MM.1S (cell line): Measurements from ENCODE around the gene PDE10A.

Experiments used
- DNase-seq: peaks from one replicate; pipeline ENCODE4 v3.0.0-alpha.2; 2015
- H2AFZ ChIP-seq: fragments of 300-600 bp; sonication (generic); 2 replicates; pipeline ENCODE4 v1.6.0; 2016; ENCODE audit warnings: antibody characterized with exemption, low read length
- H3F3A ChIP-seq: fragments of 300-600 bp; sonication (generic); 2 replicates; pipeline ENCODE4 v1.6.1; 2016; ENCODE audit warnings: mild to moderate bottlenecking, antibody characterized with exemption, low read length, moderate library complexity, mixed read lengths; ENCODE audit not compliant: insufficient read depth
- H3K27ac ChIP-seq: fragments of 300-600 bp; sonication (generic); 2 replicates; pipeline ENCODE4 v1.5.1; 2016; ENCODE audit warnings: mild to moderate bottlenecking, low read length
- H3K27me3 ChIP-seq: fragments of 300-600 bp; sonication (generic); replicated peaks from 2 replicates; pipeline ENCODE4 v1.6.0; 2016; ENCODE audit warnings: low read length; ENCODE audit not compliant: insufficient read depth
- H3K36me3 ChIP-seq: fragments of 300-600 bp; sonication (generic); replicated peaks from 2 replicates; pipeline ENCODE4 v1.6.1; 2016; ENCODE audit warnings: mild to moderate bottlenecking, low read length, mixed read lengths; ENCODE audit not compliant: insufficient read depth
- H3K4me1 ChIP-seq: fragments of 300-600 bp; sonication (generic); 2 replicates; pipeline ENCODE4 v1.6.1; 2016; ENCODE audit warnings: low read length, mixed read lengths
- H3K4me2 ChIP-seq: fragments of 300-600 bp; sonication (generic); 2 replicates; pipeline ENCODE4 v1.6.0; 2016; ENCODE audit warnings: low read depth, low read length
- H3K4me3 ChIP-seq: fragments of 300-600 bp; sonication (generic); 2 replicates; pipeline ENCODE4 v1.5.1; 2016; ENCODE audit warnings: low read length, mixed read lengths
- H3K79me2 ChIP-seq: fragments of 300-600 bp; sonication (generic); 2 replicates; pipeline ENCODE4 v1.6.1; 2016; ENCODE audit warnings: mixed run types, low read length, mixed read lengths
- H3K9ac ChIP-seq: fragments of 300-600 bp; sonication (generic); 2 replicates; pipeline ENCODE4 v1.6.1; 2016; ENCODE audit warnings: low read length, mixed read lengths
- H3K9me2 ChIP-seq: fragments of 300-600 bp; sonication (generic); replicated peaks from 2 replicates; pipeline ENCODE4 v1.6.1; 2016; ENCODE audit warnings: mild to moderate bottlenecking, low read length, mixed read lengths; ENCODE audit not compliant: insufficient read depth
- H3K9me3 ChIP-seq: fragments of 300-600 bp; sonication (generic); replicated peaks from 2 replicates; pipeline ENCODE4 v1.6.1; 2016; ENCODE audit warnings: mild to moderate bottlenecking, low read length, mixed read lengths; ENCODE audit not compliant: insufficient read depth
- H4K20me1 ChIP-seq: fragments of 300-600 bp; sonication (generic); 2 replicates; pipeline ENCODE4 v1.6.1; 2016; ENCODE audit warnings: mild to moderate bottlenecking, low read length, moderate library complexity, mixed read lengths; ENCODE audit not compliant: insufficient read depth
- EZH2 ChIP-seq: fragments of 300-600 bp; sonication (generic); optimal IDR thresholded peaks from 2 replicates; pipeline ENCODE3; 2017; ENCODE audit warnings: low read depth, mild to moderate bottlenecking, antibody characterized with exemption, low read length, mixed read lengths
- EZH2phosphoT487 ChIP-seq: fragments of 300-600 bp; sonication (generic); IDR thresholded peaks from 2 replicates; pipeline ENCODE4 v1.6.1; 2018; ENCODE audit warnings: antibody characterized with exemption, low read length
- TF ChIP-seq, protein P1 (sequence below): fragments of 300-600 bp; sonication (generic); IDR thresholded peaks from 2 replicates; pipeline ENCODE4 v1.5.1; 2016; ENCODE audit warnings: antibody characterized with exemption, low read length, mixed read lengths

Gene PDE10A

DNA sequence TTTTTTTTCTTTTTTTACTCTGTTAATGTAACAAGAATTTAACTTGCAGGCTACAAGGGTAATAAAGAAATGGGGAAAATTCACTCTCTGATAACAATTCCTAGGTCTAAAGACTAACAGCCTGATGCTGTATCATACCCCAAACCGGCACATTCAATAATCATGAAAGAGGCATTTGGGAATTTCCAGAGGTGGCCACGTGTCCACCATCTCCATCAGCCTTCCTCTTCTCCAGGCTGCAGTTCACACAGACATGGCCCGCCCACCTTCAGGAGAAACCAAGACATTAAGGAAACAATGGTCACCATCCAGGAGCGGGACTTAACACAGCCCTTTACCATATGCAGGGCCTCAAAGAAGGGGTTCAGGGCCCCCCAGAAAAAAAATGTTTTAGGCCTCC, 44.8 kb downstream of the PDE10A start:
- H3K9ac ChIP-seq = no peak overlapping the region
- no peaks in the 10 kb centered on the region for H3K79me2 ChIP-seq
- TF ChIP-seq EZH2 = no peak
- TF ChIP-seq EZH2phosphoT487 = no peak
- TF ChIP-seq, protein P1, sequence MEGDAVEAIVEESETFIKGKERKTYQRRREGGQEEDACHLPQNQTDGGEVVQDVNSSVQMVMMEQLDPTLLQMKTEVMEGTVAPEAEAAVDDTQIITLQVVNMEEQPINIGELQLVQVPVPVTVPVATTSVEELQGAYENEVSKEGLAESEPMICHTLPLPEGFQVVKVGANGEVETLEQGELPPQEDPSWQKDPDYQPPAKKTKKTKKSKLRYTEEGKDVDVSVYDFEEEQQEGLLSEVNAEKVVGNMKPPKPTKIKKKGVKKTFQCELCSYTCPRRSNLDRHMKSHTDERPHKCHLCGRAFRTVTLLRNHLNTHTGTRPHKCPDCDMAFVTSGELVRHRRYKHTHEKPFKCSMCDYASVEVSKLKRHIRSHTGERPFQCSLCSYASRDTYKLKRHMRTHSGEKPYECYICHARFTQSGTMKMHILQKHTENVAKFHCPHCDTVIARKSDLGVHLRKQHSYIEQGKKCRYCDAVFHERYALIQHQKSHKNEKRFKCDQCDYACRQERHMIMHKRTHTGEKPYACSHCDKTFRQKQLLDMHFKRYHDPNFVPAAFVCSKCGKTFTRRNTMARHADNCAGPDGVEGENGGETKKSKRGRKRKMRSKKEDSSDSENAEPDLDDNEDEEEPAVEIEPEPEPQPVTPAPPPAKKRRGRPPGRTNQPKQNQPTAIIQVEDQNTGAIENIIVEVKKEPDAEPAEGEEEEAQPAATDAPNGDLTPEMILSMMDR = no peak
- no peak for DNase-seq
- H3K27me3 ChIP-seq = no peaks in the 10 kb centered on the region
- H3K4me3 ChIP-seq = no peak overlapping the region
- no peaks in the 10 kb centered on the region for H3K9me3 ChIP-seq
- no peaks in the 10 kb centered on the region for H3K9me2 ChIP-seq
- H3F3A ChIP-seq = no peaks in the 10 kb centered on the region
- H3K4me2 ChIP-seq = no peak overlapping the region
- H3K4me1 ChIP-seq = no peaks in the 10 kb centered on the region
- H3K27ac ChIP-seq = no peak overlapping the region
- no peaks in the 10 kb centered on the region for H4K20me1 ChIP-seq
- H3K36me3 ChIP-seq = no peaks in the 10 kb centered on the region
- no peak overlapping the region for H2AFZ ChIP-seq

DNA sequence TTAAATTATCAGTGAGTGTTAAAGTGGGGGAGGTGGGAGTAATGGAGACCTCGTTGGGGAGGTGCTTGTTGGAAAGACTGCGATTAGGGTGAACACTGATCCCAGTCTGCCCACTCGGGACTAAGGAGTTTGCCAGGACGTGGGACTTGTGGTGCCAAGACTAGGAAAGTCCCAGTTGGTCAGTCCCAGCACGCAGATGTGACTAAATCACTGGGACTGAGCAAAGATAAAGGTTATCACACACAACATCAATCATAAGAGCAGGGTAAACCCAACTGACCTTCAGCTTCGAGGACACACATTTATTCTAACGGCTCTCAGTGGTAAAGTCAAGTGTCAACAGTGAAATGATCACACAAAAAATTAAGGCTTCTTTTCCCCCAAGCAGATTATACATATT, 45.5 kb downstream of the PDE10A start:
- TF ChIP-seq, protein P1 = no peak
- TF ChIP-seq EZH2 (no peak), EZH2phosphoT487 (no peak)
- no peak overlapping the region for H3K27ac ChIP-seq
- no peaks in the 10 kb centered on the region for H3K9me2 ChIP-seq
- H2AFZ ChIP-seq = no peak overlapping the region
- H3K4me3 ChIP-seq = no peak overlapping the region
- H3K27me3 ChIP-seq = no peaks in the 10 kb centered on the region
- no peaks in the 10 kb centered on the region for H3F3A ChIP-seq
- H3K9me3 ChIP-seq = no peaks in the 10 kb centered on the region
- no peaks in the 10 kb centered on the region for H3K36me3 ChIP-seq
- DNase-seq = no peak
- H4K20me1 ChIP-seq = no peaks in the 10 kb centered on the region
- no peak overlapping the region for H3K9ac ChIP-seq
- no peaks in the 10 kb centered on the region for H3K4me1 ChIP-seq
- H3K4me2 ChIP-seq = no peak overlapping the region
- no peaks in the 10 kb centered on the region for H3K79me2 ChIP-seq

DNA sequence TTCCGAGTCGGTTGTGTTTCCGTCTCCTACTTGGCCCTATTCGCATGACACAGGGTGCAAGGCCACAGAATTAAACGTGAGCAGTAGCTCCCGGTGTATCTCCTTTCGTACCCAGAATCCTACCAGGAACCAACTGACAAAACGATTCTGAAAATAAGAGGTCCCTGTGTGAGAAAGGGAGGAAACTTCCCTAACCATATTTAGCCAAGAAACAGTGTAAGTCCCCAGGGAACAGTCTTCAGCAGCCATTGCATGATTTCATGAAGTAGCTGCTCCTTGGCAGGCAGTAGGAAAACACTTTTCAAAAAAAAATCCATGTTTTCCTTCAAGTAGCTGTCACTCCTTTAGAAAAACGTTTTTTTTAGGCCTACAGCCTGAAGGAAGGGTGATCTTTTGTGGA, 46.9 kb downstream of the PDE10A start:
- no peaks in the 10 kb centered on the region for H3F3A ChIP-seq
- no peaks in the 10 kb centered on the region for H3K27me3 ChIP-seq
- H3K9me3 ChIP-seq = no peaks in the 10 kb centered on the region
- H2AFZ ChIP-seq = no peak overlapping the region
- no peak overlapping the region for H3K4me2 ChIP-seq
- H3K27ac ChIP-seq = no peak overlapping the region
- H3K4me1 ChIP-seq = no peaks in the 10 kb centered on the region
- TF ChIP-seq EZH2 (no peak), EZH2phosphoT487 (no peak)
- TF ChIP-seq, protein P1 = no peak
- H3K79me2 ChIP-seq = no peaks in the 10 kb centered on the region
- no peak for DNase-seq
- no peak overlapping the region for H3K4me3 ChIP-seq
- H3K9me2 ChIP-seq = no peaks in the 10 kb centered on the region
- no peaks in the 10 kb centered on the region for H4K20me1 ChIP-seq
- H3K9ac ChIP-seq = no peak overlapping the region
- no peaks in the 10 kb centered on the region for H3K36me3 ChIP-seq

DNA sequence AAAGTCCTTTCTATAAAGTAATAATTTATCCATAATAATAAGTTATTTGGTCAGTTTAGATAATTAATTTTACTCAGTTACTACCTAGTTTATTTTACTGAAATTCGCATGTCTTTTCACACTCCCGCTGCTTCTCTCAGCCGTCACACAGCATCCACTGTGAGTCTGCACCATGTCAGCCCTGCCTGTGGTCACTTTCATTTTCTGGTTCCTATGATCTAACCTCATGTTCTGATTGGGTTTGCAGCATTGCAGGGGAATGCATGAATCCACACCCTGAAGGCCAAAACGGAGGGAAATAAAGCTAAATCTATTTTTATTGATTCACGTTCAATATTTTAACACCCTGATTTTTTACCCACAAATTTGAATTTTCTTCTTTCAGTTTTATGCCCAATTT, 47.4 kb downstream of the PDE10A start:
- Histone ChIP-seq H3K79me2 (no peaks in the 10 kb centered on the region), H3K9ac (no peak overlapping the region), H3K36me3 (no peaks in the 10 kb centered on the region), H3K27me3 (no peaks in the 10 kb centered on the region), H3K4me2 (no peak overlapping the region), H3K4me1 (no peaks in the 10 kb centered on the region), H4K20me1 (no peaks in the 10 kb centered on the region), H3K4me3 (no peak overlapping the region), H3K27ac (no peak overlapping the region), H2AFZ (no peak overlapping the region), H3K9me2 (no peaks in the 10 kb centered on the region), H3K9me3 (no peaks in the 10 kb centered on the region), H3F3A (no peaks in the 10 kb centered on the region)
- DNase-seq = no peak
- TF ChIP-seq EZH2 (no peak), EZH2phosphoT487 (no peak)
- TF ChIP-seq, protein P1 = no peak
